Measurements from ENCODE around the gene MKS1.

Gene MKS1

GRCh38 chr17:58161566-58161965, 57.5 kb downstream of the MKS1 start:
- no peak for TF ChIP-seq CTCF (conservative IDR thresholded peaks at IDR 0.05; ENCODE audit: control insufficient read depth, insufficient read depth, low read depth, low read length)
- no peak overlapping the region for H3K4me3 ChIP-seq (ENCODE audit: control insufficient read depth, low read depth, low read length)
- no peak for DNase-seq (ENCODE audit: low read depth)

- no peak overlapping the region for H3K4me3 ChIP-seq (ENCODE audit: control insufficient read depth, low read depth, low read length)
- DNase-seq (ENCODE audit: low read depth), result no peak
- TF ChIP-seq CTCF (conservative IDR thresholded peaks at IDR 0.05; ENCODE audit: control insufficient read depth, insufficient read depth, low read depth, low read length), result no peak
Measured at GRCh38 chr17:58158181-58158580, 60.9 kb downstream of the MKS1 start.

GRCh38 chr17:58156839-58157803, 61.9 kb downstream of the MKS1 start:
- H3K4me3 ChIP-seq (ENCODE audit: control insufficient read depth, low read depth, low read length), result no peak overlapping the region
- TF ChIP-seq CTCF (conservative IDR thresholded peaks at IDR 0.05; ENCODE audit: control insufficient read depth, insufficient read depth, low read depth, low read length), result no peak
- no peak for DNase-seq (ENCODE audit: low read depth)

Measured in fibroblast of mammary gland (primary cell).